Measurements from ENCODE around the gene TBL2. TPM values are rescaled to one million over a fixed set of nuclear protein-coding genes. Genes with fewer than 3 reads are reported as not detected.
"Not testable (repeated sequence)": the region's sequence is repeated elsewhere in the genome, so short reads cannot be mapped to it uniquely, and the experiment has no call there.

Gene TBL2
- total and polyA plus RNA-seq, 2 experiments from 2014 or later = 65.3 to 80.3 TPM

DNA sequence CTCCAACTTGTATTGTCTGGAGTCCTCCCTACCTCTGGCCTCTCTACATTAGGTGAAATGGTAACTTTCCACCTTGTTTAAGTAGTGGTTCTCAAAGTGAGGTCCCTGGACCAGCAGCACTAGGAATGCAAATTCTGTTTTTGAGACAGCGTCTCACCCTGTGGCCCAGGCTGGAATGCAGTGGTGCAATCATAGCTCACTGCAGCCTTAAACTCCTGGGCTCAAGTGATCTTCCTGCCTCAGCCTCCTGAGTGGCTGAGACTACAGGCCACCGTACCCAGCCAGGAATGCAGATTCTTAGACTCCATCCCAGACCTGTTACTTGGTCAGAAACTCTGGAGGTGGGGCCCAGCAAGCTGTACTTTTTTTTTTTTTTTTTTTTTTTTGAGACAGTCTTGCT lies 6.8 kb upstream of the TBL2 start:
- H3K27me3 ChIP-seq = no peaks in the 10 kb centered on the region
- DNase-seq (ENCODE audit: low read depth in 1 of 2, low spot score in 1 of 2) = peak in 1 of 2 donors; percentile 32
- no peak overlapping the region for H3K4me3 ChIP-seq
- no peak overlapping the region for H3K27ac ChIP-seq
- TF ChIP-seq, protein P1, sequence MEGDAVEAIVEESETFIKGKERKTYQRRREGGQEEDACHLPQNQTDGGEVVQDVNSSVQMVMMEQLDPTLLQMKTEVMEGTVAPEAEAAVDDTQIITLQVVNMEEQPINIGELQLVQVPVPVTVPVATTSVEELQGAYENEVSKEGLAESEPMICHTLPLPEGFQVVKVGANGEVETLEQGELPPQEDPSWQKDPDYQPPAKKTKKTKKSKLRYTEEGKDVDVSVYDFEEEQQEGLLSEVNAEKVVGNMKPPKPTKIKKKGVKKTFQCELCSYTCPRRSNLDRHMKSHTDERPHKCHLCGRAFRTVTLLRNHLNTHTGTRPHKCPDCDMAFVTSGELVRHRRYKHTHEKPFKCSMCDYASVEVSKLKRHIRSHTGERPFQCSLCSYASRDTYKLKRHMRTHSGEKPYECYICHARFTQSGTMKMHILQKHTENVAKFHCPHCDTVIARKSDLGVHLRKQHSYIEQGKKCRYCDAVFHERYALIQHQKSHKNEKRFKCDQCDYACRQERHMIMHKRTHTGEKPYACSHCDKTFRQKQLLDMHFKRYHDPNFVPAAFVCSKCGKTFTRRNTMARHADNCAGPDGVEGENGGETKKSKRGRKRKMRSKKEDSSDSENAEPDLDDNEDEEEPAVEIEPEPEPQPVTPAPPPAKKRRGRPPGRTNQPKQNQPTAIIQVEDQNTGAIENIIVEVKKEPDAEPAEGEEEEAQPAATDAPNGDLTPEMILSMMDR (IDR thresholded peaks at IDR 0.05; ENCODE audit: low read depth, low read length) = no peak
- no peaks in the 10 kb centered on the region for H3K36me3 ChIP-seq
- H3K4me1 ChIP-seq (ENCODE audit: low read depth) = no peaks in the 10 kb centered on the region
- no peaks in the 10 kb centered on the region for H3K9me3 ChIP-seq (ENCODE audit: low read depth)

DNA sequence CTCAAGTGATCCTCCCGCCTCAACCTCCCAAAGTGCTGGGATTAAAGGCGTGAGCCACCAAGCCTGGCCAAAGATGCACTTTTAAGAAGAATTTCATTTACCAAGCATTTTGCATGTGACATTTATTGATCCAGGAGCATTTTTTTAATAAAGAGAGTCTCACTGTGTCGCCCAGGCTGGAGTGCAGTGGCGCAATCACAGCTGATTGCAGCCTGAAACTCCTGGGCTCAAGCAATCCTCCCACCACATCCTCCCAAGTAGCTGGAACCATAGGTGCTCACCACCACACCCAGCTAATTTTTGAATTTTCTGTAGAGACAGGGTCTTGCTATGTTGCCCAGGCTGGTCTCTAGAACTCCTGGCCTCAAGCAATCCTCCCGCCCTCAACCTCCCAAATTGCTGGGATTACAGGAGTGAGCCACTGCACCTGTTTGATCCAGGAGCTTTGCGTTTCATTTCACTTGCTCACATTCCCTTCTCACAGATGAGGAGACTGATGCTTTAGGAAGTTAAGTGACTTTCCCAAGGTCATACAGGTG lies 4.4 kb upstream of the TBL2 start:
- H3K4me3 ChIP-seq = no peak overlapping the region
- no peaks in the 10 kb centered on the region for H3K4me1 ChIP-seq (ENCODE audit: low read depth)
- no peak for DNase-seq (ENCODE audit: low read depth in 1 of 2, low spot score in 1 of 2)
- H3K27ac ChIP-seq = no peak overlapping the region
- H3K36me3 ChIP-seq = no peaks in the 10 kb centered on the region
- TF ChIP-seq, protein P1 (IDR thresholded peaks at IDR 0.05; ENCODE audit: low read depth, low read length) = no peak
- H3K9me3 ChIP-seq (ENCODE audit: low read depth) = no peaks in the 10 kb centered on the region
- H3K27me3 ChIP-seq = no peaks in the 10 kb centered on the region

DNA sequence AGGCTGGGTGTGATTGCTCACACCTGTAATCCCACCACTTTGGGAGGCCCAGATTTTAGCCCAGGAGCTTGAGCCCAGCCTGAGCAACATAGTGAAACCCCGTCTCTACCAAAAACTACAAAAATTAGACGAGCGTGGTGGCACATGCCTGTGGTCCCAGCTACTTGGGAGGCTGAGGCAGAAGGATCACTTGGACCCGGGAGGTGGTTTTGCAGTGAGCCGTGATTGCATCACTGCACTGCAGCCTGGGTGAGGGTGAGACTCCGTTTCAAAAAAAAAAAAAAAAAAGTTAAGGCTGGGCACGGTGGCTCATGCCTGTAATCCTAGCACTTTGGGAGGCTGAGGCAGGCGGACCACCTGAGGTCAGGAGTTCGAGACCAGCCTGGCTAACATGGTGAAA lies 2.6 kb upstream of the TBL2 start:
- not testable (repeated sequence) for H3K4me1 ChIP-seq (ENCODE audit: low read depth); DNase-seq (ENCODE audit: low read depth in 1 of 2, low spot score in 1 of 2); H3K36me3 ChIP-seq; H3K4me3 ChIP-seq; H3K27me3 ChIP-seq; H3K27ac ChIP-seq; H3K9me3 ChIP-seq (ENCODE audit: low read depth)

DNA sequence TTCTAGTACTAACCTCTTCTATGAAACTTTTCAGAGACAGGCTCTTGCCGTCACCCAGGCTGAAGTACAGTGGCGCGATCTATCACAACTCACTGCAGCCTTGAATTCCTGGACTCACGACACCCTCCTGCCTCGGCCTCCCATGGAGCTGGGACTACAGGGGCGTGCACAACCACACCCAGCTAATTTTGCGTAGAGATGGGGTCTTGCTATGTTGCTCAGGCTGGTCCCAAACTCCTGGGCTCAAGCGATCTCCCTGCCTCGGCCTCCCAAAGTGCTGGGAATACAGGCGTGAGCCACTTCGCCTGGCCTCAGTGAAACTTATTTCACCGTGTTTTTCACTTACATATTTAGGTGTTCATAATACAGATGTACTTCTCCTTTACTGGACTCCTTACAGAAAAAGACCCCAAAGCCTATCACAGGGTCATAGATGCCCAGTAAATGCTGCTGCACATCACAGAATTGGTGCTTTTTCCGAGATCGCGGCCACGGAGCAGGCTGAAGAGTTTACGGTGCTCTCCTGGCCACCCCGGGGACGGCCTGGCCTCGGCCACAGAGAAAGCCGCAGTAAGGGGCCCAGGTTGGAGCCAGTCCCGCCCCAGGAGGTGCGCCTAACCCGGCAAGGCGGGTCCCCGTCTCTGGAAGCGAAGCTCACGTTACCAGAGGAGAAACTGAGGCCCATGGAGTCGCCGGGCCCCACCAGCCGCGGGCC lies 595 bp downstream of the TBL2 start:
- no peaks in the 10 kb centered on the region for H3K27me3 ChIP-seq
- H3K36me3 ChIP-seq = peaks cover 18% of the 10 kb centered on the region
- DNase-seq (ENCODE audit: low read depth in 1 of 2, low spot score in 1 of 2) = peak in 1 of 2 donors; percentile 28
- H3K27ac ChIP-seq = peak overlapping the region; percentile 91
- peak overlapping the region; percentile 88 for H3K4me3 ChIP-seq
- H3K4me1 ChIP-seq (ENCODE audit: low read depth) = peaks cover 14% of the 10 kb centered on the region
- no peaks in the 10 kb centered on the region for H3K9me3 ChIP-seq (ENCODE audit: low read depth)
- TF ChIP-seq, protein P1 (IDR thresholded peaks at IDR 0.05; ENCODE audit: low read depth, low read length) = no peak

DNA sequence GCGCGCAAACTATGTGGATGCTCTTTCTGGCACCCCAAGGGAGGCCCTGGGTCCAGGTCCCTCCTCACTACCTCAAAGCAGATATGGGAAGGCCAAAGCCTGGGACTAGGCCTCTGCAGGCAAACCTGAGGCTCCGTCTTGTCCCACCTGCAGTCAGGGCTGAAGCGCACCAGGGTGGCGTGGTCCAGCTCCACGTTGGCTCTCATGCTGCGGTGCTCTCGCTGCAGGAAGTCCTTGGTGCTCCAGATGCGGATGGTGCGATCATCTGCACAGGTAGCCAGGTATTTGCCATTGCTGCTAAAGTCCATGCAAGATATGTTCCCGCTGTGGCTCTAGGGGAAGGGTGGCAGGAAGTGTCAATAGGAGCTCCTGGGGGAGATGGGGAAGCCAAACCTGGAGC lies 4.6 kb downstream of the TBL2 start:
- TF ChIP-seq, protein P1 (IDR thresholded peaks at IDR 0.05; ENCODE audit: low read depth, low read length) = no peak
- Histone ChIP-seq H3K4me3 (no peak overlapping the region), H3K27me3 (no peaks in the 10 kb centered on the region), H3K4me1 (ENCODE audit: low read depth) (peaks cover 18% of the 10 kb centered on the region), H3K27ac (peak overlapping the region; percentile 79), H3K36me3 (peaks cover 44% of the 10 kb centered on the region), H3K9me3 (ENCODE audit: low read depth) (no peaks in the 10 kb centered on the region)
- DNase-seq (ENCODE audit: low read depth in 1 of 2, low spot score in 1 of 2) = no peak

DNA sequence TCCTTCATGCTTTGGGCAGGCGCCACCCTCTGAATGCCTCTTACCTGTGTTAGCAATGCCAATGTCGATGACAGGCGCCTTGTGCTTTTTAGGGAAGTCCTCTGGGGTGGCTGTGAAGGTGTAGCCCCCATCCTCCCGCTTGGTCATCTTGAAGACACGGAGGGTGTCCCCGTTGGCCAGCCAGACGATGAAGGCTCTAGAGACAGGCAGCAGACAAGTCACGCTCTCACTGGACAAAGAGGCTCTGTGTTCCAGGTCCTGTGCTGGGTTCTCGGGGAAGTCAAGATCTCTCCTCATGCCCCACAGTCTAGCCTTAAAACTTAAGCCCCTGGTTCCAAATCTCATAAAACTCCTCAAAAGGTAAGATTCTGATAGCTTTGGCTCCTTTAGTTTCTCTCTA lies 5.1 kb downstream of the TBL2 start:
- no peak for DNase-seq (ENCODE audit: low read depth in 1 of 2, low spot score in 1 of 2)
- peaks cover 44% of the 10 kb centered on the region for H3K36me3 ChIP-seq
- no peaks in the 10 kb centered on the region for H3K9me3 ChIP-seq (ENCODE audit: low read depth)

More for the DNA sequence above, 5.1 kb downstream of the TBL2 start:
- Histone ChIP-seq H3K27me3 (no peaks in the 10 kb centered on the region), H3K27ac (peak overlapping the region; percentile 79), H3K4me3 (no peak overlapping the region), H3K4me1 (ENCODE audit: low read depth) (peaks cover 18% of the 10 kb centered on the region)
- TF ChIP-seq, protein P1 (IDR thresholded peaks at IDR 0.05; ENCODE audit: low read depth, low read length) = no peak
